Measurements from ENCODE around the gene ICAM3.

GRCh38 chr19:10380313-10381102, 41.1 kb upstream of the ICAM3 start, which contains the start of gene TYK2:
- TF ChIP-seq GATA2 (IDR thresholded peaks at IDR 0.05; ENCODE audit: low read depth, low read length) (no peak), GATA3 (IDR thresholded peaks at IDR 0.05; ENCODE audit: low read depth, low read length) (no peak)

All from SH-SY5Y (cell line).